Measurements from ENCODE around the gene KRTCAP3. TPM values are rescaled to one million over a fixed set of nuclear protein-coding genes. Genes with fewer than 3 reads are reported as not detected.

KRTCAP3 gene
- total RNA-seq, 8 experiments from 2014 or later = 0.54 to 3.2 (median 1.7) TPM; not detected in 1

DNA sequence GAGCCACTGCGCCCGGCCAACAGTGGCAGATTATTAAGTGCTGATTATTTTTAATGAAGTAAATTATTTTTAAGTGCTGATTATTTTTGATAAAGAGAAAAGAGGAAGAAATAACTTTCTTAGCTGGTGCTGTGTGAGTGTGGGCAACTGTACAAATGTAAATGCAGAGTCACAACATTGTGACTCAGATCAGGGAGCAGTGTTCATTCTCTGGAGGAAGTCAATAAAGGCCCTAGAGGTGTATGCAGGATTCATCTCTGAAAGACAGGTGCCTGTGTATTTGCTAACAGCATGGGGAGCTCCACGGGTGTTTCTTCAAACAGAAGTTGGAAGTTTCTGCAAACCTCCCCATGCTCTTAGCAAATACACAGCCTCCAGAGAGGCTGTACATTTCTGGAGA is 6.2 kb downstream of the KRTCAP3 start:
- 29 to 100% (median 68%) methylated on average over 1 to 3 of the region's 3 CpGs; no CpG with 5 or more reads in 2 of the 10 experiments for WGBS, 10 experiments
- Histone ChIP-seq H3K4me1 (replicated peaks in 1 of 2) (no peaks in the 10 kb centered on the region), H3K4me3 (no peak overlapping the region), H3K27ac (no peak overlapping the region)
- in situ Hi-C loops (cut with MboI; ENCODE audit: low pct_unique_long_range_greater_than_20kb in 2 of 9, low sequenced_read_pairs in 9 of 9, unreplicated experiment in 9 of 9) = no loop called here
- ATAC-seq (replicated peaks in 6 of 8) = no peak

DNA sequence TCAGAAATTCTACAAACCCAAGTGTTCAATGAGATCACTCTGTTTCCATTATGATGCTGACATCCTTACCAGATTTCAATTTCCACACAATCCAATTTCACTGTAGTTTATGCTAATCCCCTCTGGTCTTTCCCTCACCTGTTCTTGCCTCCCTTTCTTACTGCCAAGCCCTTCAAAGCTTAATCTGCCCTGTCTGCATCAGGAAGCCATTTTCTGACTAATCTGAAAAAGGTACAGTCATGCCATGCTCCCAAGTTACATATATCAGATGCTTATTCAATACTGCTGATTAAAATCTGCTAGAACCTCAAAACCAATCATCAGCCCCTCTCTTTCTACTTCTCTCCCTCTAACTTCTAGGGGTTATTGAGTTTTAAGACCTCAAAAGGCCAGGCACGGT is 8.9 kb downstream of the KRTCAP3 start:
- ATAC-seq (replicated peaks in 6 of 8) = no peak
- in situ Hi-C loops (cut with MboI; ENCODE audit: low pct_unique_long_range_greater_than_20kb in 2 of 9, low sequenced_read_pairs in 9 of 9, unreplicated experiment in 9 of 9) = no loop called here
- 40 to 75% methylated on average over 1 of the region's 1 CpG; no CpG with 5 or more reads in 8 of the 10 experiments for WGBS, 10 experiments
- H3K4me1 ChIP-seq (replicated peaks in 1 of 2) = no peaks in the 10 kb centered on the region
- no peak overlapping the region for H3K27ac ChIP-seq
- no peak overlapping the region for H3K4me3 ChIP-seq

- no peak overlapping the region for H3K27ac ChIP-seq
- no peak for ATAC-seq (replicated peaks in 6 of 8)
- WGBS, 10 experiments = 79 to 100% (median 92%) methylated on average over 1 to 5 of the region's 7 CpGs; no CpG with 5 or more reads in 5 of the 10 experiments
- H3K4me1 ChIP-seq (replicated peaks in 1 of 2) = no peaks in the 10 kb centered on the region
- H3K4me3 ChIP-seq = no peak overlapping the region
- in situ Hi-C loops (cut with MboI; ENCODE audit: low pct_unique_long_range_greater_than_20kb in 2 of 9, low sequenced_read_pairs in 9 of 9, unreplicated experiment in 9 of 9) = no loop called here
Measured at GRCh38 chr2:27453968-27454367, 11.8 kb downstream of the KRTCAP3 start.

- Histone ChIP-seq H3K4me3 (no peak overlapping the region), H3K4me1 (replicated peaks in 1 of 2) (no peaks in the 10 kb centered on the region), H3K27ac (no peak overlapping the region)
- no peak for ATAC-seq (replicated peaks in 6 of 8)
- in situ Hi-C loops (cut with MboI; ENCODE audit: low pct_unique_long_range_greater_than_20kb in 2 of 9, low sequenced_read_pairs in 9 of 9, unreplicated experiment in 9 of 9) = no loop called here
- WGBS, 10 experiments = 89 to 100% (median 98%) methylated on average over 1 to 5 of the region's 8 CpGs; no CpG with 5 or more reads in 4 of the 10 experiments
Measured at GRCh38 chr2:27461118-27461517, 18.9 kb downstream of the KRTCAP3 start.

DNA sequence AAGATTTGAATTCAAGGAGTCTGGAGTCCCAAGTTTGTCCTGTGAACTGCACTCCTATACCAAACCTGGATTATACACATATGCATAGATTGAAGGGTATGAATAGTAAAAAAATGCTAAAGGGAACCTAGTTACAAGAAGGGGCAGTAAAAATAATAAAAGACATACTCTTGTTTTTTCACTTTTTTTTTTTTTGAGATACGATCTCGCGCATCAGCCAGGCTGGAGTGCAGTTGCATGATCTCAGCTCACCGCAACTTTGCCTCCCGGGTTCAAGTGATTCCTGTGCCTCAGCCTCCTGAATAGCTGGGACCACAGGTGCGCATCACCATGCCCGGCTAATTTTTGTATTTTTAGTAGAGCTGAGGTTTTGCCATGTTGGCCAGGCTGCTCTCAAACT is 22.3 kb downstream of the KRTCAP3 start:
- Histone ChIP-seq H3K4me1 (replicated peaks in 1 of 2) (no peaks in the 10 kb centered on the region), H3K4me3 (no peak overlapping the region), H3K27ac (no peak overlapping the region)
- in situ Hi-C loops (cut with MboI; ENCODE audit: low pct_unique_long_range_greater_than_20kb in 2 of 9, low sequenced_read_pairs in 9 of 9, unreplicated experiment in 9 of 9) = no loop called here
- ATAC-seq (replicated peaks in 6 of 8) = no peak
- WGBS, 10 experiments = 88 to 100% (median 100%) methylated on average over 2 to 7 of the region's 7 CpGs; no CpG with 5 or more reads in 1 of the 10 experiments

DNA sequence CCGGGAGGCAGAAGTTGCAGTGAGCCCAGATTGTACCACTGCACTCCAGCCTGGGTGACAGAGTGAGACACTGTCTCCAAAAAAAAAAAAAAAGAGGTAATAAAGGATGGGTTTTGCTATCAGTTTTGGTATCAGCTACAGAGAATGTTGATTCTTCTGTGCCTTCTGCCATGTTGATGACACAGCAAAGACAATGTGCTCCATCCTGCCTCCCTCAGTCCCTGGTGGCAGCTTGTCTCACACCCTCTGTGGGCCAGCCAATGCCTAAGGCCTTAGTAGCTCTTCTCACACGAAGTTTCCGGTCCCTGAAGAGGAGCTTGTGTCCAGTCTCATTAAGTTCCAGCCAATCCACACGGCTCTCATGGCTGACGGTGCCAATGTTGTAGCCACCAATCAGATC is 29.8 kb downstream of the KRTCAP3 start:
- no peak for ATAC-seq (replicated peaks in 6 of 8)
- H3K4me1 ChIP-seq (replicated peaks in 1 of 2) = no peaks in the 10 kb centered on the region
- WGBS, 10 experiments = 80 to 100% (median 92%) methylated on average over 1 to 4 of the region's 5 CpGs; no CpG with 5 or more reads in 7 of the 10 experiments
- no peak overlapping the region for H3K27ac ChIP-seq
- H3K4me3 ChIP-seq = no peak overlapping the region
- in situ Hi-C loops (cut with MboI; ENCODE audit: low pct_unique_long_range_greater_than_20kb in 2 of 9, low sequenced_read_pairs in 9 of 9, unreplicated experiment in 9 of 9) = no loop called here

GRCh38 chr2:27485496-27485895 is 43.3 kb downstream of the KRTCAP3 start:
- H3K4me1 ChIP-seq (replicated peaks in 1 of 2) = peaks cover 0 to 5% of the 10 kb centered on the region in 2 donors
- no peak for ATAC-seq (replicated peaks in 6 of 8)
- 3 to 93% (median 33%) methylated on average over 1 to 3 of the region's 3 CpGs; no CpG with 5 or more reads in 3 of the 10 experiments for WGBS, 10 experiments
- no peak overlapping the region for H3K27ac ChIP-seq
- in situ Hi-C loops (cut with MboI; ENCODE audit: low pct_unique_long_range_greater_than_20kb in 2 of 9, low sequenced_read_pairs in 9 of 9, unreplicated experiment in 9 of 9) = no loop called here
- H3K4me3 ChIP-seq = no peak overlapping the region

DNA sequence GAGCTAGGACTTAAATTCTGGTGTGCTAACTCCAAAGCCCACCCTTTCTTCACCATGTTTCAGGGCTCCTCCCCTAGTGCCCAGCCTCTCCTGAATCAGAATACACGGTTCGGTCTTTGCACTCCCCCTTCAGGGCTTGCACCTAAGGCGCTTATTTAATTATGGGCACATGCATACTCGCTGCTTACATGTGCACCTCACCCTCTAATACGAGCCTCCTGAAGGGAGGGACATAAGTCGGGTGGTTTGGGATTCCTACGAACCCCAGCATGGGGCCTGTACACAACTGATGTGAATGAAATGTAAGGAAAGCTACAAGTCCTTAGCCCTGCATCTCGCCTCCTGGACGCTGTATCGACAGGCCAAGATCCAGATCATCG is 46.9 kb downstream of the KRTCAP3 start:
- ATAC-seq (replicated peaks in 6 of 8) = peak; percentile 30 to 50 (median 45)
- H3K27ac ChIP-seq = peak overlapping the region; percentile 62 to 74
- WGBS, 10 experiments = 0 to 10% (median 0%) methylated on average over 2 to 11 of the region's 11 CpGs; no CpG with 5 or more reads in 4 of the 10 experiments

DNA sequence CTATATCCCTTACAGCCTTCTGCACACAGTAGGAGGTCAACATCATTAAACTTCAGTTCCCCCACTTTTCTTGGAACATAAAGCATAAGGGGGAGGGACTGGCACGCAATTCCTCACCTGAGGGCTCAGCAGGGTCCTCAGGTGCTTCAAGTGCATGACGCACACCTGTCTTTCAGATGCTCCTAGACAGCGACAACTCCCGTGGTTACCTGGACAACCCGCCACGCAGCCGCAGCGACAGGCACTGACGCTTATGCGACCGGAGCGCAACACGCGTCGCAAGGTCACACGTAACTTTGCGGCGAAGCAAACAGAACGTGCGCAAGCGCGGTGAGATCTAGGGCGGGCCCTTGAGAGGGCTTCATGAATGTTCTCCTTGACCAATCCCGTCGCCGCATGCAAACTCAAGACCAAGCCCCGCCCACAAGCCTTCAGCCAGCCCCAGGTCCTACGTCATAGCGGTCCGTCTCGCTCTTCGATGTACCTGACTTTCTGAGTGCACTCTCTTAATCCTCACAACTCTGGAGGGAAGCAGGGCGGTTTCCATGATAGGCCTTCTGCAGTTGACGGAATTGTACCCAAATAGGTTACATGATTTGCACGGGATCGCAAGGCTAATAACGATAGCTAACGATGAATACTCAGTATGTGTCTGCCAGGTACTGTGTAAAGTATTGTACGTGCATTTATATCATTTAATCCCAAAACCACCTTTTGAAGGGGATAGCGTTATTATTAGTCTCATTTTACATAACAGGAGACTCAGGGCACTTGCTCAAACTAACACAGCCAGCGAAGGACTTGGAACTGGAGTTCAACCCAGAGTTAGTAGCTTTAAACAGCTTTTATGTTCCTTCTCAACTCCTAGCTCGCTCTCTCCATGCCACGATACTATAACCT is 47.6 kb downstream of the KRTCAP3 start, which contains the start of gene IFT172:
Gene IFT172, minus strand, starts transcription at position 246 of the 900 bp plus-strand sequence. Its CDS starts 90 bp downstream, at position 156.
- Histone ChIP-seq H3K27ac (peak within 1 kb of the TSS; percentile 62 to 74), H3K4me1 (replicated peaks in 1 of 2) (peaks cover 0 to 5% of the 10 kb centered on the region in 2 donors), H3K4me3 (peak within 1 kb of the TSS; percentile 47 to 54 (median 50))
- ATAC-seq (replicated peaks in 6 of 8) = peak; percentile 85 to 95 (median 92)
- in situ Hi-C loops (cut with MboI; ENCODE audit: low pct_unique_long_range_greater_than_20kb in 2 of 9, low sequenced_read_pairs in 9 of 9, unreplicated experiment in 9 of 9) = no loop called here
- WGBS, 10 experiments = 5 to 67% (median 14%) methylated on average over 2 to 27 of the region's 43 CpGs; no CpG with 5 or more reads in 1 of the 10 experiments

More for the DNA sequence above, 46.9 kb downstream of the KRTCAP3 start:
- Histone ChIP-seq H3K4me1 (replicated peaks in 1 of 2) (peaks cover 0 to 5% of the 10 kb centered on the region in 2 donors), H3K4me3 (peak overlapping the region; percentile 47 to 54 (median 50))
- in situ Hi-C loops (cut with MboI; ENCODE audit: low pct_unique_long_range_greater_than_20kb in 2 of 9, low sequenced_read_pairs in 9 of 9, unreplicated experiment in 9 of 9) = no loop called here

DNA sequence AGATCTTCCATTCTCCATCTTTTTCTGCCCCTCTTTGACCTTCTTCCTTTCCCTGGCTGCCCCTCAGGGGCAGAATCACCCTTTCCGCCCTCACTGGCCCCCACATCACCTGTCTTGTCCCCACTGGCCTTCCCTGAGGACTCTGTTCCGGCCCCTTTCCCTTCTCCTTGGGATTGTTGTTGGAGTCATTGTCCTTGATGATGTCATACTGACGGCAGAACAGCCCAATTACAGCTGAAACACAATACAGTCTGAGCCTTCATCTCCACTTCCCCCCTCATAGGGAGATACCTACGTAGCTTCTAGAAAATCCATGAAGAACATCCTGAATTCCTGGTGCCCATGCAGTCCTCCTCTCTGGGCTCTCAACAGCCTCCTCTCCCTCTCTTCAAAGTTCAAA is 50.4 kb downstream of the KRTCAP3 start:
- ATAC-seq (replicated peaks in 6 of 8) = no peak
- 26 to 88% (median 69%) methylated on average over 1 to 3 of the region's 4 CpGs; no CpG with 5 or more reads in 1 of the 10 experiments for WGBS, 10 experiments

GRCh38 chr2:27493948-27494283 is 51.7 kb downstream of the KRTCAP3 start:
- no peak for ATAC-seq (replicated peaks in 6 of 8)
- in situ Hi-C loops (cut with MboI; ENCODE audit: low pct_unique_long_range_greater_than_20kb in 2 of 9, low sequenced_read_pairs in 9 of 9, unreplicated experiment in 9 of 9) = no loop called here
- 80 to 100% (median 85%) methylated on average over 1 to 10 of the region's 13 CpGs; no CpG with 5 or more reads in 6 of the 10 experiments for WGBS, 10 experiments
- Histone ChIP-seq H3K4me3 (peak overlapping the region in 3 of 5 donors; percentile 54 to 55 (median 54)), H3K27ac (no peak overlapping the region), H3K4me1 (replicated peaks in 1 of 2) (peaks cover 0 to under 1% of the 10 kb centered on the region in 2 donors)

More for the DNA sequence above, 50.4 kb downstream of the KRTCAP3 start:
- H3K4me3 ChIP-seq = no peak overlapping the region
- H3K27ac ChIP-seq = no peak overlapping the region
- in situ Hi-C loops (cut with MboI; ENCODE audit: low pct_unique_long_range_greater_than_20kb in 2 of 9, low sequenced_read_pairs in 9 of 9, unreplicated experiment in 9 of 9) = no loop called here
- peaks cover 0 to 5% of the 10 kb centered on the region in 2 donors for H3K4me1 ChIP-seq (replicated peaks in 1 of 2)
